Measurements from ENCODE around the gene GRHL1. TPM values are rescaled to one million over a fixed set of nuclear protein-coding genes. Genes with fewer than 3 reads are reported as not detected.

Gene GRHL1
- total and polyA plus RNA-seq, 2 donors (not counting 3 experiments of a cell fraction or from before 2014, with no cell fraction given), result 0.37 to 1.1 TPM

- FAIRE-seq (peak; percentile 88), DNase-seq (ENCODE audit: low read depth, low spot score) (peak; percentile 82)
- Histone ChIP-seq H3K9me1 (replicated peaks; ENCODE audit: control insufficient read depth, extremely low read depth, insufficient read depth, low read length) (no peaks in the 10 kb centered on the region), H3K27ac (ENCODE audit: insufficient read depth, low read depth, low read length) (peak overlapping the region; percentile 74), H3K36me3 (ENCODE audit: control insufficient read depth in 2 of 2, extremely low read depth in 1 of 2, insufficient read depth in 2 of 2, low read length in 2 of 2) (peaks cover 0 to 3% of the 10 kb centered on the region in 2 experiments), H3K9me3 (replicated peaks; ENCODE audit: control insufficient read depth, insufficient read depth, low read length) (no peaks in the 10 kb centered on the region), H3K4me2 (ENCODE audit: insufficient read depth, low read length) (peak overlapping the region; percentile 63), H3K27me3 (ENCODE audit: control insufficient read depth in 2 of 2, insufficient read depth in 2 of 2, low read length in 2 of 2) (no peaks in the 10 kb centered on the region), H3K4me3 (replicated peaks in 1 of 3; ENCODE audit: insufficient read depth in 1 of 3, low read depth in 1 of 3, low read length in 3 of 3) (peak overlapping the region in 2 of 3 experiments; percentile 39 to 61), H4K20me1 (replicated peaks; ENCODE audit: control insufficient read depth, extremely low read depth, insufficient read depth, low read length) (no peaks in the 10 kb centered on the region), H3K9ac (replicated peaks; ENCODE audit: extremely low read depth, insufficient read depth, low read length) (peak overlapping the region; percentile 58), H3K4me1 (ENCODE audit: control insufficient read depth, extremely low read depth, insufficient read depth, low read length) (peaks cover 9% of the 10 kb centered on the region), H2AFZ (ENCODE audit: low read depth, low read length) (peak overlapping the region; percentile 87), H3K79me2 (ENCODE audit: control insufficient read depth, insufficient read depth, low read length) (no peaks in the 10 kb centered on the region)
- CTCF ChIA-PET, result interaction anchor here (0.9 to 17.6 kb wide), 7 partner anchors 50 to 393 kb away, joined by 3 to 340 read pairs (median 5); no protein-coding TSS in a partner anchor
- dilution Hi-C loops (cut with MboI; ENCODE audit: extremely low pct_ligation_motif_present, low sequenced_read_pairs), result loop anchor here (10.0 kb wide), 1 partner anchor 238 kb away; no protein-coding TSS in a partner anchor
- TSS peak; percentile 40 for BruUV-seq (replicated peaks)
- POLR2A ChIA-PET, result interaction anchor here (0.9 kb wide), 1 partner anchor 58 kb away, joined by 3 read pairs; no protein-coding TSS in a partner anchor
- TF ChIP-seq CTCF (IDR thresholded peaks at IDR 0.05; ENCODE audit: extremely low read depth in 1 of 2, insufficient read depth in 1 of 2, low read depth in 1 of 2, low read length in 2 of 2) (peak in 1 of 2 donors; percentile 8), FOS (IDR thresholded peaks at IDR 0.05; ENCODE audit: borderline replicate concordance, insufficient read depth, low read length) (no peak), POLR2AphosphoS5 (IDR thresholded peaks at IDR 0.05; ENCODE audit: insufficient read depth, low read depth, low read length) (no peak), MAX (IDR thresholded peaks at IDR 0.05; ENCODE audit: insufficient read depth, insufficient read length) (no peak), POLR2A (IDR thresholded peaks at IDR 0.05; ENCODE audit: low read depth, low read length) (no peak), EZH2 (IDR thresholded peaks at IDR 0.05; ENCODE audit: borderline replicate concordance, low read depth, low read length, severe bottlenecking) (no peak), GATA2 (IDR thresholded peaks at IDR 0.05; ENCODE audit: insufficient read depth, insufficient read length, low read depth, low read length) (no peak)
- intact Hi-C loops (cut with micrococcal nuclease), result loop anchor here (10.0 kb wide), 1 partner anchor 408 kb away; the partner anchor contains the start of gene YWHAQ
These were observed 91.0 kb downstream of the GRHL1 start for GRCh38 chr2:10042301-10043161.

All from endothelial cell of umbilical vein (primary cell).